ENCODE measurements around the gene KIF14.

DNA sequence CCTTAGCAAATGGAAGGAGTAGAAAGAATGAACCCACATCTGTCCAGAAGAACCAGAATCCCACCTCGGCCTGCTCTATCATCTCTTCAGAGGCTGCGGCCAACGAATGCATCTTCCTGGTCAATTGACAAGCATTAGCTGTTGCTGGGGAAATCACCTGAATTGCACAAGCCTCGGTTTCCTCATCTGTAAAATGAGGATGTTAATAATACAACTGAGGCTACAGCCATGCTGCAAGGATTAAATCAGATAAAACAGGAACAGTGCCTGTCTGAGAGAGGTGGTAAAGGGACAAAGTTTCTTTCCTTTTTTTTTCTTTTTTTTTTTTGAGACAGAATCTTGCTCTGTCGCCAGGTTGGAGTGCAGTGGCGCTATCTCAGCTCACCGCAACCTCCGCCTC, 99.8 kb downstream of the KIF14 start:
- TF ChIP-seq, protein P1, sequence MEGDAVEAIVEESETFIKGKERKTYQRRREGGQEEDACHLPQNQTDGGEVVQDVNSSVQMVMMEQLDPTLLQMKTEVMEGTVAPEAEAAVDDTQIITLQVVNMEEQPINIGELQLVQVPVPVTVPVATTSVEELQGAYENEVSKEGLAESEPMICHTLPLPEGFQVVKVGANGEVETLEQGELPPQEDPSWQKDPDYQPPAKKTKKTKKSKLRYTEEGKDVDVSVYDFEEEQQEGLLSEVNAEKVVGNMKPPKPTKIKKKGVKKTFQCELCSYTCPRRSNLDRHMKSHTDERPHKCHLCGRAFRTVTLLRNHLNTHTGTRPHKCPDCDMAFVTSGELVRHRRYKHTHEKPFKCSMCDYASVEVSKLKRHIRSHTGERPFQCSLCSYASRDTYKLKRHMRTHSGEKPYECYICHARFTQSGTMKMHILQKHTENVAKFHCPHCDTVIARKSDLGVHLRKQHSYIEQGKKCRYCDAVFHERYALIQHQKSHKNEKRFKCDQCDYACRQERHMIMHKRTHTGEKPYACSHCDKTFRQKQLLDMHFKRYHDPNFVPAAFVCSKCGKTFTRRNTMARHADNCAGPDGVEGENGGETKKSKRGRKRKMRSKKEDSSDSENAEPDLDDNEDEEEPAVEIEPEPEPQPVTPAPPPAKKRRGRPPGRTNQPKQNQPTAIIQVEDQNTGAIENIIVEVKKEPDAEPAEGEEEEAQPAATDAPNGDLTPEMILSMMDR (IDR thresholded peaks at IDR 0.05): no peak
- no peak for TF ChIP-seq POLR2A (IDR thresholded peaks at IDR 0.05)

Measured in body of pancreas (tissue), 4 donors.